Activated CD8-positive, alpha-beta memory T cell treated with anti-CD3 and anti-CD28 coated beads for 48 hours (primary cell): Measurements from ENCODE around the gene LMBR1.
"Not testable (repeated sequence)": the region's sequence is repeated elsewhere in the genome, so short reads cannot be mapped to it uniquely, and the experiment has no call there.

ENCODE experiments used
- DNase-seq, 3 experiments: peaks; one replicate each; pipeline ENCODE4 v3.0.0-alpha.2; 2020; ENCODE audit warnings: low read depth in 2 of 3, low spot score in 2 of 3

The LMBR1 gene

GRCh38 chr7:156848979-156849378 lies 44.0 kb downstream of the LMBR1 start:
- no peak for DNase-seq

DNA sequence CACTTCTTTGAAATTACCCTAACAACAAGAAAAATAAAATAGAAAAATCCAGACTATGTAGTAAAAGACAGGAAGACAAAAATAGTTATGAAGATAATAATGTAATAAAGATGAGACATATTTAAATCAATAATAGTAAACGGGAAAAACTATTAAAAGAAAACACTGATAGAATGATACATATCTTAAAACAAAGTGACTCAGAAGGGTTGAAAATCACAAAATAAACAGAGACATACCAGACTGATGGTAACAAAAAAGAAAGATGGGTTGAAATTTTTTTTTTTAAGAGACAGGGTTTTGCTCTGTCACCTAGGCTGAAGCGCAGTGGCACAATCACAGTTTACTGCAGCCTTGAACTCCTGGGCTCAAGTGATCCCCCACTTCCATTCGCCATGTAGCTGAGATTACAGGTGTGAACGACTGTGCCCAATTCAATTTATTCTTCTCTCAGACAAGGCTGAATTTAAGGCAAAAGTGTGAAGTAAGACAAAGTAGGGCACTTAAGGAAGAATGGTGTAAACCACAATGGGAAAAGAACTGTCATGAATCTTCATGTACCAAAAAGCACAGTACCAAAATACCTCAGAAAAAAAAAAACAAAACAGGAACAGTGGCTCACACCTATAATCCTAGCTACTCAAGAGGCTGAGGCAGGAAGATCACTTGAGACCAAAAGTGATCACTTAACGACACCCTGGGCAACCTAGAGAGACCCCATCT lies 47.4 kb downstream of the LMBR1 start:
- DNase-seq: no peak

GRCh38 chr7:156843582-156843981 lies 49.4 kb downstream of the LMBR1 start:
- not testable (repeated sequence) for DNase-seq

- DNase-seq: no peak
Observed at GRCh38 chr7:156843157-156843556, 49.8 kb downstream of the LMBR1 start.

DNA sequence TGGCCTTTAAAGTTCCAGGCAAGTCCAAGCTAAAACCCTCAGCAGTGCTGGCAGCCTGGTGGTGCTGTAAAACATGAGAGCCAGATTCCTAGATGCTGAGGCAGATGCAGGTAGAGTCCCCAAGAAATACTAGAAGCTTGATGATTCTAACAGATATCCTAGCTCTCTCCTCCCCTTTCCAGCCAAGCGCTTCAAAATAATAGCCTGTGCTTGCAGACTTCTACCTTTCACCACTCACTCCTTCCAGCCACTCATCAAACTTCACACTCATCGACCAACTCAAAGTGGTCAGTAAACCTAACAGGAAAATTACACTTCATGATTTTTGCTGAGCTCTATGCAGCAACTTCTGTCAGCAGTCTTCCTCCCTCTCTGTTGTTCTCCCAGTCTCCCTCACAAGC lies 50.2 kb downstream of the LMBR1 start:
- DNase-seq: no peak

- DNase-seq: no peak
Observed at GRCh38 chr7:156842317-156842716, 50.7 kb downstream of the LMBR1 start.

- no peak for DNase-seq
Observed at GRCh38 chr7:156841497-156841896, 51.5 kb downstream of the LMBR1 start.

DNA sequence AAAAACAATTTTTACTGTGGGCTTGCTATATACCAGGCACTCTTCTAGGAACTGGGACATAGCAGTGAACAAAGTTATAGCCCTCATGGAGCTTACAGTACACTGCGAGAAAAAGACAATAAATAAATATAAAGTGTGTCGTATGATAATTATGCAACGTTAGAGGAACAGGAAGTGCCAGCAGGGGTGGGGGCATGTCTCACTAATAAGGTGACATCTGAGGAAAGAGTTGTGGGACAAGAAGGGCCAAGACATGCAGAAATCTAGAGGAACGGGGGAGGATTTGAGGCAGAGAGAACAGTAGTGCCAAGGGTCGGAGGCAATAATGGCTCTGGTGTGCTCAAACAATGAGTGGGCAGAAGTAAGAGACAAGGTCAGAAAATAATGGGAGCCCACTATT lies 52.8 kb downstream of the LMBR1 start:
- no peak for DNase-seq

- no peak for DNase-seq
Observed at GRCh38 chr7:156836443-156836842, 56.5 kb downstream of the LMBR1 start.

DNA sequence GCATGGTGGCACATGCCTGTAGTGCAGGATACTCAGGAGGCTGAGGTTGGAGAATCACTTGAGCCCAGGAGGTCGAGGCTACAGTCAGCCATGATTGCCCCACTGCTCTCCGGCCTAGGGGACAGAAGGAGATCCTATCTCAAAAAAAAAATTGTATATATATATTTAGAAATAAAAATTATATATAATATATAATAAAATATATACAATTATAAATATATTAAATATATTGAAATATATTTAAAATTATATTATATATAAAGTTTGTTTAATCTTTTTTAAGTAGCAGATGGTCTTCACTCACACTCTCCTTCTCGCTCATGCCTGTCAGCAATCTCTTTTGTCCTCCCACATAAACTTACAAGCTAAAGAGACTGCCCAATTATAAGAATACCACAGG lies 58.5 kb downstream of the LMBR1 start:
- DNase-seq: no peak

- no peak for DNase-seq
Observed at GRCh38 chr7:156833312-156833711, 59.7 kb downstream of the LMBR1 start.

GRCh38 chr7:156832195-156832877 lies 60.6 kb downstream of the LMBR1 start:
- no peak for DNase-seq

DNA sequence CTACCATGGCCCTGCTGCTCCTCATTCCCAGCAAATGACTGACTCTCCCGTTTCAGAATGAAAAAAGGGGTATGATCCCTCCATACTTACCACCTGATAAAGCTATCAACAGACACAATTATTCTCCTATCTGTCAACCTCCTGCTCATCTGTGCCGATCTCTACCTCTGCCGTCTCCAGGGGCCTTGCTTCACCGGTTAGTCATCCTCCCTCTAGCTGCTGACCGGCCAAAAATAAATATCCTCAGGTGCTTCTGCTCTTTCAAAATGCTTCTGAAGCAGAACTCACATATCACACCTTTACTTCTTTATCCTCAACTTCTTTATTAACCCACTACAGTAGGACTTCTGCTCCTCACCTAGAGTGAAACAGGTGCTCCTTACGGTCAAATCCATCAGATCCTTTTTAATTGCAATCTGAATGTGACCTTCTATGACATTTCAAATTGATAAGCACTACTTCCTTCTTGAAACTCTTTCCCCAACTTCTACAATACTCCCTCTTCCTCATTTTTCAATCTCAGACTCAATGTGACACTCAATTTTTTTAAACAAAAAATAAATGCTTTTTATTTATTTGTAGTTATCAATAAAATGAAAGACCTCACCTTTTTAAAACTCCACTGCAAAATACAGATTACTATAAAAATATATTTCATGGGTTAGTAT lies 63.2 kb downstream of the LMBR1 start:
- DNase-seq: no peak

GRCh38 chr7:156827587-156828203 lies 65.3 kb downstream of the LMBR1 start:
- DNase-seq: no peak

DNA sequence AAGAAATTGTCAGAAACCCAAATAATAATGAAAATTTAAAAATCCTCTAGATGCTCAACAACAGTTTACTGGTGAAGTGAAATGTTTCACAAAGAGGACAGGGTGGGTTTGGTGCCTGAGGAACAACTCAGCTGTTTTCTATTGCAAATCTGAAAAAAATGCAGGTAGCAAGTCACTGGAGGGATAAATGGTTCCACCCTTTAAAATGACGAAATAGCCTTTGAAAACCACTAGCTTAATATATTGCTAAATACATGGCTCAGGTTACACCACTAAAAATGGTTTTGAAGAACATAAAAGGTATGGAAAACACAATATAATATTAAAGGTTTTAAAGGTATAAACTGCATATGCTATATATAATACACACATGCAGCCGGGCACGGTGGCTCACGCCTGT lies 69.5 kb downstream of the LMBR1 start:
- DNase-seq: no peak

DNA sequence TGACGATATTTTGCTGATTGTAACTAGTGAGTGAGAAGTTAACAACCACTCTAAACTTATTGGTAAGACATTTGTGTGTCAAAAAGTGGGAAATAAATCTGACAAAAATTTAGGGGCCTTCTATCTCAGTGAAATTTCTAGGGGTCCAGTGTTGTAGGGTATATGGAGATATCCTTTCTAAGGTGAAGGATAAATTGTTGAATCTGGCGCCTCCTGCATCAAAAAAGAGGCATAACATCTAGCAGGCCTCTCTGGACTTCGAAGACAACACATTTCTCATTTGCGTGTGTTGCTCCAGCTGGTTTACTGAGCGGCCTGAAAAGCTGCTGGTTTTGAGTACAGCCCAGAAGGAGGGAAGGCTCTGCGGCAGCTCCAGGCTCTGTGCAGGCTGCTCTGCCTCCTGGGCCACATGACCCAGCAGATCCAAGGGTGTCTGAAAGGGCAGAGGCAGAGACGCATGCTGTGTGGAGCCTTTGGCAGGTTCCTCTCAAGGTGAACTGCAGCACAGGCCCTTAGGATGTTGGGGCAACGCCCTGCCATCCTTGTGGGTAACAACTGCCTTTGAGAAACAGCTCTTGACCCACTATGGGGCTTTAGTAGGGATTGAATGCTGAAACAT lies 72.4 kb downstream of the LMBR1 start:
- DNase-seq: no peak

- DNase-seq: no peak
Observed at GRCh38 chr7:156819733-156820295, 73.2 kb downstream of the LMBR1 start.

- no peak for DNase-seq
Observed at GRCh38 chr7:156818133-156818532, 74.8 kb downstream of the LMBR1 start.

- DNase-seq: no peak
Observed at GRCh38 chr7:156816943-156817572, 75.9 kb downstream of the LMBR1 start.

DNA sequence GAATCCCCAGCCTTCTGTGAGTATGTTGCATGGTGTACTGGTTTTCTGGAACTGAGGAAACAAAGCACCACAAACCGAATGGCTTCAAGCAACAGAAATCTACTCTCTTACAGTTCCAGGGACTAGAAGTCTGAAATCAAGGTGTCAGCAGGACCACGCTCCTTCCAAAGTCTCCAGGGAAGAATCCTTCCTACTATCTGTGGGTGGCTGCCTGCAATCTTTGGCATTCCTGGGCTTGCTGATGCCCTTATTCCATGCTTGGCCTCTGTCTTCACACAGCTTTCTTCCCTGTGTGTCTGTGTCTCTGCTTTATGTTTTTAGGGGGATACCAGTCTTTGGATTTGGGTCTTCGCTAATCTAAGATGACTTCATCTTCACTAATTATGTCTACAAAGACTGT lies 81.3 kb downstream of the LMBR1 start:
- DNase-seq: no peak

- DNase-seq: not testable (repeated sequence)
Observed at GRCh38 chr7:156803656-156804055, 89.3 kb downstream of the LMBR1 start.
